Fibroblast of peridontal ligament (primary cell): ENCODE measurements around the gene TSKU.
"Not testable (repeated sequence)": the region's sequence is repeated elsewhere in the genome, so short reads cannot be mapped to it uniquely, and the experiment has no call there.

Experiments used
- DNase-seq: peaks from one replicate; pipeline ENCODE4 v3.0.0-alpha.2; 2010; ENCODE audit errors: extremely low read depth

Gene TSKU

DNA sequence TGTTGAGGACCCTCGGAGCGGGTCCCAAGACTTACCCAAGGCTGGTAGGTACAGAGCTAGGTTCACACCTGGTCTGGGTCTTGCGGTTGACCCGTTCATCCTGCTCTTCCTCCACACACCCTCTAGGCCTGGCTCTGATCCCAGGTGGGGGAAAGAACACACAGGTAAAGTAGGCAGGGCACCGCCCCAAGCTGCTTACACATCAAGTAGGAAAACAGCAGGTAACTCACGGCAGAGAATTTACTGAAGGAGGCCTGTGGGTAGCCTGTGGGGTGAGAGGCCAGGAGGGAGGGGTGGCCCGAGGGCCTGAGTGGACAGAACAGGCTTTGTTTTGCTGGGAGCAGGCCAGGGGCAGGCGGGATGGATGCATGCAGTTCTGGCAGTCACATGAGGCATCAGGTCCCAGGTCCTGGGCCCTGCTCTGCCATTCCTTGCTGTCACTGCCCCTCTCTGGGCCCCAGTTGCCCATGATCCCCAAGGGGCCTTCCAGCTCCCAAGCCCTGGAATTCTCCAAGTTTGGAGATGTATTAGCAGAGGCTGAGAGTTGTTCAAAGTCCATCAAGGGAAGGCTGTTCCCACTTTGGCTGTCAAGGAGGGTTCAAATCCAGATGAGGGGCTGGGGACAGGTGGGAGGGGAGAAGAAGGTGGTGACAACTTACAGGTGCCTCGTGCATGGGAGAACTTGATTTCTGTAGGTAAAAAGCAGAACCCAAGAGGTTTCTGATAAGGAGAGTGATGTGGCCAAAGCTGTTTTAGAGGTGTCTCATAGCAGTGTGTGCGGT lies 5.7 kb downstream of the TSKU start:
- DNase-seq: no peak

DNA sequence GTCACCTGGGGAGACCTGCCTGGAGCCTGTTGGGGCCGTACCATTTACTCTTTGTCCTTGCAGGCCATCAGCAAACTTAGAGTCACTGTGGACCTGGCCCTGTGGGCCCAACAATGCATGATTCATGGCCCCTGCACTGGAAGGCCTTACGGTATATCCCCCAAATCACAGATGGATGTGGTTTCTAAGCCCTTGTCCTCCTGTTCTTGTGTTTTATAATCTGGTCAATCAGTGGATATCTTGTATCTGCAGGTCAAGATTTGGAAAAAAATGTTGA lies 6.2 kb downstream of the TSKU start:
- DNase-seq: no peak

- DNase-seq: no peak
These were observed 7.1 kb downstream of the TSKU start for GRCh38 chr11:76790251-76790650.

DNA sequence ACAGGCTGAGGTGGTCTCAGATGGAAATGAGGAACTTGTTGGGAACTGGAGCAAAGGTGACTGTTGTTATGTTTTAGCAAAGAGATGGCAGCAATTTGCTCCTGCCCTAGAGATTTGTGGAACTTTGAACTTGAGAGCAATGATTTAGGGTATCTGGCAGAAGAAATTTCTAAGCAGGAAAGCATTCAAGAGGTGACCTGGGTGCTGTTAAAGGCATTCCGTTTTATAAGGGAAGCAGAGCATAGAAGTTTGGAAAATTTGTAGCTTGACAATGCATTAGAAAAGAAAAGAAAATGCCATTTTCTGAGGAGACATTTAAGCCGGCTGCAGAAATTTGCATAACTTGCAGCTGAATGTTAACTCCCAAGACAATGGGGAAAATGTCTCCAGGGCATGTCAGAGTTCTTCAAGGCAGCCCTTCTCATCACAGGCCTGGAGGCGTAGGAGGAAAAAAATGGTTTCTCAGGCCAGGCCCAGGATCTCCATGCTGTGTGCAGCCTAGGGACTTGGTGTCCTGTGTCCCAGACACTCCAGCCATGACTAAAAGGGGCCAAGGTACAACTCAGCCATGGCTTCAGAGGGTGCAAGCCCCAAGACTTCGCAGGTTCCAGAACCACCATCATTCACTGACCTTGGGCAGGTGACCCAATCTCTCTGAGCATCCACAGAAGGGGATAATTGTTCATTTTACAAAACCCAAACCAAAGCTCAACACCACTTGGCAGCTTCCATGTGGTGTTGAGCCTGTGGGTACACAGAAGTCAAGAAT lies 8.0 kb downstream of the TSKU start:
- DNase-seq: not testable (repeated sequence)

DNA sequence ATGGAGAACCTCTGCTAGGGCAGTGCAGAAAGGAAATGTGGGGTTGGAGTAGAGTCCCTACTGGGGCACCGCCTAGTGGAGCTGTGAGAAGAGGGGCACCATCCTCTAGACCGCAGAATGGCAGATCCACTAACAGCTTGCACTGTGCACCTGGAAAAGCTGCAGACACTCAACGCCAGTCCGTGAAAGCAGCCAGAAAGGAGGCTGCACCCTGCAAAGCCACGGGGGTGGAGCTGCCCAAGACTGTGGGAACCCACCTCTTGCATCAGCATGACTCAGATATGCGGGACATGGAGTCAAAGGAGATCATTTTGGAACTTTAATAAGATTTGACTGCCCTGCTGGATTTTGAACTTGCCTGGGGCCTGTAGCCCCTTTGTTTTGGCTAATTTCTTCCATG lies 8.7 kb downstream of the TSKU start:
- peak; percentile 75 for DNase-seq

DNA sequence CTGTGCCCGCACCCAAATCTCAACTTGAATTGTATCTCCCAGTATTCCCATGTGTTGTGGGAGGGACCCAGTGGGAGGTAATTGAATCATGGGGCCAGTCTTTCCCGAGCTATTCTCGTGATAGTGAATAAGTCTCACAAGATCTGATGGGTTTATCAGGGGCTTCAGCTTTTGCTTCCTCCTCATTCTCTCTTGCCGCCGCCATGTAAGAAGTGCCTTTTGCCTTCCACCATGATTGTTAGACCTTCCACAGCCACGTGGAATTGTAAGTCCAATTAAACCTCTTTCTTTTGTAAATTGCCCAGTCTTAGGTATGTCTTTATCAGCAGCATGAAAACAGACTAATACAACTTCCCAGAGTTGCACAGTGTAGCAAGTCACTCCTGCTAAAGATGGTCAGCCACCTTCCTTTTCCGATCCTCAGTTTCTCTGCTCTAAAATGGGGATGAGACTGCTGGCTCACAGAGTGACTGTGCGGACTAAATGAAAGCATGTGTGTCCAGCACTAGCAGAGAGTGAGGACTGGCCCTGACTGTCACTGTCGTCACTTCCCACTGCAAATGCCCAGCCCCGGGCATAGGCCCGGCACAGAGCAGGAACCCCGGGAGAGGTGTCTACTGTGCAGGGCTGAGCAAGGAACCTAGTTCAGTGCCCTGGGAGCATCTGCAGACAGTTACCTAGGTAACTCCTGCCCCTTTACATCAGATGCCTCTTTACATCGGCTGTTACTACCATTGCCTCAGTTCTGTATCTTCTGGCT lies 9.5 kb downstream of the TSKU start:
- DNase-seq: no peak

- DNase-seq: no peak
These were observed 10.5 kb downstream of the TSKU start for GRCh38 chr11:76793391-76794291.

DNA sequence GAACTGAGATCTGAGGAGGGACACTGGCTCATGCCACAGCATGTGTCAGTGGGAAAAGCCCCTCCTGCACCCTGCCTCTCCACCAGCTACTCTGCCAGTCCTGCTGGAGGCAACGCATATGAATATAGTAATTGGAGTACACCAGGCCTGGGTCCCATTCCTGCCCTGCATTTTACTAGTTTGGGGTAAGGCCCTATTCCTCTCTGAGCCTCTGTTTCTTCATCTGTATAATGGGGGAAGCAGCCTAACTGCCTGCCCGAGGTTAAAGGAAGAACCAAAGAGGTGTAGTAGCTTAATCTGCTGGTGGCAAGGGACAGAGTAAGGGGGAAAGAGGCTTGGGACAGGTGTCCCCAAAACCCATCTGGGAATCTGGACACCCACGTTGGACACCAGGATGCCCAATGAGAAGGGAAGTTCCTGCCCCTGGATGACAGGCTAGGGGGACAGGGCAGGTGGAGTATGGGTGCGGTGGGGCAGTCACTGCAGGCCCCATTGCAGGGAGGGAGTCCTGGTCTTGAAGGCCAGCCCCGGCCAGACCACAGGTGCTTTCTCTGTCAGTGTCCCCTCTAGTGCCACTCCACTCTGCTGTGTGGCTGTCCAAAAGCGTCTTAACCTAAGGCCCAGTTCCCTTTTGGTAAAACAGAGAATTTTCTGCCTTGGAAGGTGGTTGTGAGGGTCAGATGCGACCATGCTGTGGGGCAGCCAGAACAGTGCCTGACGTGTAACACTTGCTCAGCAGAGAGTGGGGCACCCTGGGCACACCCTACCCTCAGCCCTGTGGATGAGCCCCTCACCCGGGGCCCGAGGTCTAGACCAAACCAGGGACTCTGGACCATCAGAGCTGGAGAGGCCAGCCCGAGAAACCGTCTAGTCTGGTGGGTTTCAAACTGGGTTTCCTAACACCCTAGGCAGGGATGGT lies 11.5 kb downstream of the TSKU start:
- no peak for DNase-seq

DNA sequence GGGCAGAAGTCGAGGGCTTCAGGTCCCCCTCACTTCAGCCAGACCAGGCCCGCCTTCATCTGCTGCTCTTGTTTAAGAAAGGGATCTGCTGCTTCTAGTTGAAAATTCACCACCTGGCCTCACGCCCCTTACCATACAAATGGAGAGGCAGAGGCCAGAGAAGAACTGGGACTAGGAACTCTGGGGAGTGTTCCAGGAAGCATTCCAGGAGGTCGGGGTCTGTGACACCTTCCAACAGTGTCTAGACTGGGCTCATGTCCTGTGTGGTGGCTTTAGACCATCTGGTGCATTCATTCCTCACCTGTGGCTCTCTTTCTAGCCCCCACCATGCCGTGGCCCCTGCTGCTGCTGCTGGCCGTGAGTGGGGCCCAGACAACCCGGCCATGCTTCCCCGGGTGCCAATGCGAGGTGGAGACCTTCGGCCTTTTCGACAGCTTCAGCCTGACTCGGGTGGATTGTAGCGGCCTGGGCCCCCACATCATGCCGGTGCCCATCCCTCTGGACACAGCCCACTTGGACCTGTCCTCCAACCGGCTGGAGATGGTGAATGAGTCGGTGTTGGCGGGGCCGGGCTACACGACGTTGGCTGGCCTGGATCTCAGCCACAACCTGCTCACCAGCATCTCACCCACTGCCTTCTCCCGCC lies 12.3 kb downstream of the TSKU start:
- no peak for DNase-seq

- no peak for DNase-seq
These were observed 12.8 kb downstream of the TSKU start for GRCh38 chr11:76795936-76796441.

- DNase-seq: no peak
These were observed 13.5 kb downstream of the TSKU start for GRCh38 chr11:76796511-76797198.

GRCh38 chr11:76797341-76798201 lies 14.4 kb downstream of the TSKU start:
- DNase-seq: no peak

- DNase-seq: no peak
These were observed 15.0 kb downstream of the TSKU start for GRCh38 chr11:76798202-76798581.

- no peak for DNase-seq
These were observed 15.5 kb downstream of the TSKU start for GRCh38 chr11:76798671-76799065.

- DNase-seq: peak; percentile 72
These were observed 16.1 kb downstream of the TSKU start for GRCh38 chr11:76799066-76799804.

DNA sequence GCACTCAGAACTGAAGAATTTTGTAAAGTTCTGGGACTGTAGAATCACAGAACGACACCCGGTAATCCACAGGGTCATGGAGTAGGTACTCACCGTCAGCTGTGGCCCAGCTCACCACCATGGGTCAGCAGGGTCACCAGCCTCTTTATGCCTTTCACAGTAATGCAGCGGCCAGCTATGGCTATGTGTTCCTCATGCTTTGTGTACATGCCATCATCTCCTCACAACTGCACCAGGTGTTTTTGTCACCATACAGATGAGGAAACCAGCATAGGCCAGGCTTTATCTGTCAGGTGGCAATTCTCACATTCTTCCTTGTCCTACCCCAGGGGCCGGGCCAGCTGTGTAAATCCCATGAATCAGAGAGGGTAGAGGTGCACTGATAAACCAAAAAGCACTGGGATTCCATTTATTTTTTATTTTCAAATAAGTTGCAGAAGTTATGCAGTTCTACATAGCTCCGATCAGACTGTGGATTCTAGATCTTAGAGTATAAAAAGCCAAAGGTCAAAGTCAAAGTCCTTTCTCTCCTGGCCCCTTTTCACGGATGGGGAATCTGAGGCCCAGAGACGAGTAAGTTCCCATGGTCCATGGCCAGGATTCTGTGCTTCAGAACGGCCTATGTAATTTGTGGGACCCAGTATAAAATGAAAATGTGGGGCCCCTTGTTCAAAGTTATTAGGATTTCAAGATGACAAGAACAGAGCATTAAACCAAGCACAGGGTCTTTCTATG lies 17.5 kb downstream of the TSKU start:
- DNase-seq: no peak

- no peak for DNase-seq
These were observed 18.1 kb downstream of the TSKU start for GRCh38 chr11:76801225-76801624.
